SU-DHL-6 (cell line): Measurements from ENCODE around the gene ANKRD44.

Experiments
- H2AFZ ChIP-seq: fragments of 200-600 bp; sonication (generic); 2 replicates; pipeline ENCODE4 v1.6.1; 2014; ENCODE audit warnings: low read depth, mild to moderate bottlenecking, moderate library complexity, mixed read lengths, antibody characterized with exemption, low read length; ENCODE audit not compliant: severe bottlenecking
- H3F3A ChIP-seq: fragments of 200-600 bp; shearing (Covaris generic); 2 replicates; pipeline ENCODE4 v1.6.0; 2016; ENCODE audit warnings: antibody characterized with exemption, mild to moderate bottlenecking; ENCODE audit not compliant: insufficient read depth
- H3K27ac ChIP-seq: fragments of 200-600 bp; sonication (generic); 2 replicates; pipeline ENCODE4 v1.5.1; 2016; ENCODE audit warnings: low read depth, mild to moderate bottlenecking, low read length, moderate library complexity, mixed read lengths
- H3K27me3 ChIP-seq: fragments of 200-600 bp; sonication (generic), shearing (Covaris generic); 2 replicates; pipeline ENCODE4 v1.6.0; 2014; ENCODE audit warnings: mild to moderate bottlenecking, low read length
- H3K36me3 ChIP-seq: fragments of 200-600 bp; sonication (generic); 2 replicates; pipeline ENCODE4 v1.6.1; 2014; ENCODE audit warnings: mild to moderate bottlenecking, low read length, mixed read lengths
- H3K4me2 ChIP-seq: fragments of 300-600, 200-600 bp; shearing (Covaris generic), sonication (generic); 2 replicates; pipeline ENCODE4 v1.6.0; 2014; ENCODE audit warnings: low read length, low read depth, mild to moderate bottlenecking; ENCODE audit not compliant: poor library complexity, severe bottlenecking
- H3K4me3 ChIP-seq: fragments of 200-600 bp; sonication (generic); 2 replicates; pipeline ENCODE4 v1.5.1; 2014; ENCODE audit warnings: antibody characterized with exemption, low read length, mild to moderate bottlenecking, mixed read lengths; ENCODE audit not compliant: insufficient read depth, poor library complexity, severe bottlenecking
- H3K79me2 ChIP-seq: fragments of 200-600 bp; sonication (generic); 2 replicates; pipeline ENCODE4 v1.6.1; 2014; ENCODE audit warnings: mild to moderate bottlenecking, low read length, moderate library complexity; ENCODE audit not compliant: insufficient read depth
- H3K9ac ChIP-seq: fragments of 200-600 bp; sonication (generic); 2 replicates; pipeline ENCODE4 v1.7.0; 2014; ENCODE audit warnings: mild to moderate bottlenecking, low read length
- H3K9me2 ChIP-seq: fragments of 200-600 bp; sonication (generic); replicated peaks from 2 replicates; pipeline ENCODE4 v1.6.1; 2014; ENCODE audit warnings: low read length; ENCODE audit not compliant: insufficient read depth
- H3K9me3 ChIP-seq: fragments of 200-600 bp; sonication (generic); 2 replicates; pipeline ENCODE4 v1.6.1; 2014; ENCODE audit warnings: low read length, mixed read lengths; ENCODE audit not compliant: insufficient read depth
- H4K20me1 ChIP-seq: fragments of 200-600 bp; sonication (generic); 2 replicates; pipeline ENCODE4 v1.6.1; 2014; ENCODE audit warnings: low read depth, mild to moderate bottlenecking, antibody characterized with exemption, low read length, moderate library complexity, mixed read lengths
- CTCF ChIP-seq: fragments of 200-600 bp; sonication (generic); IDR thresholded peaks from one replicate; pipeline ENCODE4 v1.5.1; 2017; ENCODE audit warnings: antibody characterized with exemption, mild to moderate bottlenecking, low read length, moderate library complexity; ENCODE audit not compliant: insufficient read depth, poor library complexity, severe bottlenecking
- EZH2phosphoT487 ChIP-seq: fragments of 200-600 bp; sonication (generic), shearing (Covaris generic); conservative IDR thresholded peaks from 2 replicates; pipeline ENCODE4 v1.6.1; 2018; ENCODE audit warnings: mild to moderate bottlenecking, antibody characterized with exemption, low read length, moderate library complexity, mixed read lengths

ANKRD44 gene

GRCh38 chr2:197136452-197136851 lies 174.1 kb downstream of the ANKRD44 start:
- Histone ChIP-seq H3K9me2 (no peaks in the 10 kb centered on the region), H3K9me3 (no peaks in the 10 kb centered on the region), H2AFZ (no peak overlapping the region), H3K36me3 (no peaks in the 10 kb centered on the region), H3K4me2 (no peak overlapping the region), H4K20me1 (no peaks in the 10 kb centered on the region), H3K79me2 (no peaks in the 10 kb centered on the region), H3F3A (peaks cover 17% of the 10 kb centered on the region), H3K9ac (no peak overlapping the region), H3K27me3 (no peaks in the 10 kb centered on the region), H3K4me3 (no peak overlapping the region), H3K27ac (no peak overlapping the region)
- TF ChIP-seq EZH2phosphoT487 = no peak
- TF ChIP-seq CTCF = no peak

DNA sequence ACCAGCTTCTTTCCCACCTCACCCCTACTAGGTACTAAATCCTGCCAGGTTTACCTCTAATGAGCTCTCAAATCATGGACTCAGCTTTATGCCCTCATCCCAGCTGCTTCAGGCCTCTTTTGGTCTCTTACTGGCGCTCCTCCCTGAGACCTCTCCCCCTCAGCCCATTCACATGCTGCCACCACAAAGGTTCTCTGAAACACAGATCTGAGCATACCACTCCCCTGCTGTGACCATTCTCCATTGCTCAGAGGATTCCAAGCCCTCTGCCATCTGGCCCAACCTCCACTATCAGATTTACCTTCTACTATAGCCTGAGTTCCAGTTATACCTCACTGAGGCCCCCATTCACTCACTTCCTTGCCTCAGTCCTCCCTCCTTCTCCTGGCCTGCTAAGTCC lies 174.8 kb downstream of the ANKRD44 start:
- H3K79me2 ChIP-seq = no peaks in the 10 kb centered on the region
- TF ChIP-seq CTCF (no peak), EZH2phosphoT487 (no peak)

GRCh38 chr2:197134206-197134605 lies 176.4 kb downstream of the ANKRD44 start:
- Histone ChIP-seq H3K9ac (no peak overlapping the region), H3K79me2 (peaks cover 5% of the 10 kb centered on the region; the same call in 1 of the 2 replicates), H3K9me2 (no peaks in the 10 kb centered on the region)

More for the DNA sequence above, 174.8 kb downstream of the ANKRD44 start:
- peaks cover 20% of the 10 kb centered on the region for H3F3A ChIP-seq
- no peaks in the 10 kb centered on the region for H3K9me2 ChIP-seq
- no peaks in the 10 kb centered on the region for H3K9me3 ChIP-seq
- no peaks in the 10 kb centered on the region for H4K20me1 ChIP-seq
- H3K27ac ChIP-seq = no peak overlapping the region
- H2AFZ ChIP-seq = no peak overlapping the region
- no peak overlapping the region for H3K4me2 ChIP-seq
- H3K27me3 ChIP-seq = no peaks in the 10 kb centered on the region
- no peak overlapping the region for H3K9ac ChIP-seq
- no peak overlapping the region for H3K4me3 ChIP-seq
- no peaks in the 10 kb centered on the region for H3K36me3 ChIP-seq

More at GRCh38 chr2:197134206-197134605, 176.4 kb downstream of the ANKRD44 start:
- no peak overlapping the region for H2AFZ ChIP-seq
- TF ChIP-seq CTCF (no peak), EZH2phosphoT487 (no peak)
- H3K27me3 ChIP-seq = no peaks in the 10 kb centered on the region
- no peak overlapping the region for H3K4me3 ChIP-seq
- no peaks in the 10 kb centered on the region for H3K36me3 ChIP-seq
- H4K20me1 ChIP-seq = no peaks in the 10 kb centered on the region
- peaks cover 34% of the 10 kb centered on the region for H3F3A ChIP-seq
- no peak overlapping the region for H3K4me2 ChIP-seq
- H3K9me3 ChIP-seq = no peaks in the 10 kb centered on the region
- H3K27ac ChIP-seq = peak overlapping the region; percentile 35; the same call in 1 of the 2 replicates
